ENCODE measurements around the gene SLC38A10.

DNA sequence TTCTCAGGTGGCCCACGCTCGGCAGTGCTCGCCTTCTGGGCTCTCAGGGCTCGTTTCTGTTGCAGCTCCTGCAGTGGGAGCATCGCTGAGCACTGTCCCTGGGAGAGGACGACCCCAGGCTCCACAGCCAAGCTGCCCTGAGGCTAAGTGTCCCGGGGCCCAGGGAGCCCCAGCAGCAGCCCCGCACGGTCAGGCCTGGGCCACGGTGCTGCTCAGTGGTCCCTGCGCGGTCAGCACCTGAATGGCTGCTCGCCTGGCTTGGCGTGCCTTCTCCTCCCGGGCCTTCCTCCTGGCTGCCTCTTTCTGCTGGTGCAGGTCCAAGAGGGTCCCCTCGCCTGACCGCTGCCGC is 95.7 kb downstream of the SLC38A10 start:
- TF ChIP-seq, protein P1, sequence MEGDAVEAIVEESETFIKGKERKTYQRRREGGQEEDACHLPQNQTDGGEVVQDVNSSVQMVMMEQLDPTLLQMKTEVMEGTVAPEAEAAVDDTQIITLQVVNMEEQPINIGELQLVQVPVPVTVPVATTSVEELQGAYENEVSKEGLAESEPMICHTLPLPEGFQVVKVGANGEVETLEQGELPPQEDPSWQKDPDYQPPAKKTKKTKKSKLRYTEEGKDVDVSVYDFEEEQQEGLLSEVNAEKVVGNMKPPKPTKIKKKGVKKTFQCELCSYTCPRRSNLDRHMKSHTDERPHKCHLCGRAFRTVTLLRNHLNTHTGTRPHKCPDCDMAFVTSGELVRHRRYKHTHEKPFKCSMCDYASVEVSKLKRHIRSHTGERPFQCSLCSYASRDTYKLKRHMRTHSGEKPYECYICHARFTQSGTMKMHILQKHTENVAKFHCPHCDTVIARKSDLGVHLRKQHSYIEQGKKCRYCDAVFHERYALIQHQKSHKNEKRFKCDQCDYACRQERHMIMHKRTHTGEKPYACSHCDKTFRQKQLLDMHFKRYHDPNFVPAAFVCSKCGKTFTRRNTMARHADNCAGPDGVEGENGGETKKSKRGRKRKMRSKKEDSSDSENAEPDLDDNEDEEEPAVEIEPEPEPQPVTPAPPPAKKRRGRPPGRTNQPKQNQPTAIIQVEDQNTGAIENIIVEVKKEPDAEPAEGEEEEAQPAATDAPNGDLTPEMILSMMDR (IDR thresholded peaks at IDR 0.05) = no peak
- no peak for TF ChIP-seq POLR2A (IDR thresholded peaks at IDR 0.05)
